Mesendoderm (in vitro differentiated cells): ENCODE data around the gene ASTN2.
A peak's percentile ranks its signal among the peaks of the same experiment; 100 is the strongest.

Experiments used
- DNase-seq: peaks from one replicate; pipeline ENCODE4 v3.0.0; 2013
- H2AK5ac ChIP-seq: 2 replicates; pipeline ENCODE4 v1.6.1; 2013; ENCODE audit warnings: low read length, inconsistent platforms
- H2BK120ac ChIP-seq: 2 replicates; pipeline ENCODE4 v1.6.1; 2013; ENCODE audit warnings: low read depth, mild to moderate bottlenecking, low read length, moderate library complexity, mixed read lengths
- H2BK15ac ChIP-seq: replicated peaks from 2 replicates; pipeline ENCODE4 v1.6.1; 2013; ENCODE audit warnings: low read depth, mild to moderate bottlenecking, moderate library complexity
- H2BK5ac ChIP-seq: 2 replicates; pipeline ENCODE4 v1.6.1; 2013; ENCODE audit warnings: low read length, inconsistent platforms
- H3K18ac ChIP-seq: 2 replicates; pipeline ENCODE4 v1.6.1; 2013; ENCODE audit warnings: mild to moderate bottlenecking, low read length, mixed read lengths
- H3K23ac ChIP-seq: one replicate; pipeline ENCODE4 v1.6.1; 2013; ENCODE audit warnings: low read length
- H3K27ac ChIP-seq: 2 replicates; pipeline ENCODE4 v1.5.1; 2013; ENCODE audit warnings: low read depth, mild to moderate bottlenecking, inconsistent platforms, low read length, moderate library complexity
- H3K27me3 ChIP-seq: 2 replicates; pipeline ENCODE4 v1.6.1; 2013; ENCODE audit warnings: low read length, control low read depth, mild to moderate bottlenecking, inconsistent platforms; ENCODE audit not compliant: insufficient read depth, poor library complexity
- H3K36me3 ChIP-seq: 2 replicates; pipeline ENCODE4 v1.6.1; 2013; ENCODE audit warnings: low read length, inconsistent platforms; ENCODE audit not compliant: control insufficient read depth, insufficient read depth
- H3K4ac ChIP-seq: one replicate; pipeline ENCODE4 v1.6.1; 2013; ENCODE audit warnings: low read depth, mild to moderate bottlenecking, low read length, moderate library complexity
- H3K4me1 ChIP-seq: 2 replicates; pipeline ENCODE4 v1.6.1; 2013; ENCODE audit warnings: low read depth, low read length, inconsistent platforms; ENCODE audit not compliant: control insufficient read depth
- H3K4me2 ChIP-seq: 2 replicates; pipeline ENCODE4 v1.6.1; 2013; ENCODE audit warnings: low read length
- H3K4me3 ChIP-seq: 2 replicates; pipeline ENCODE4 v1.5.1; 2013; ENCODE audit warnings: mild to moderate bottlenecking, low read length
- H3K56ac ChIP-seq: one replicate; pipeline ENCODE4 v1.6.1; 2013; ENCODE audit warnings: low read length
- H3K79me1 ChIP-seq: 2 replicates; pipeline ENCODE4 v1.6.1; 2013; ENCODE audit warnings: low read length, inconsistent platforms
- H3K79me2 ChIP-seq: 2 replicates; pipeline ENCODE4 v1.6.1; 2013; ENCODE audit warnings: mild to moderate bottlenecking, low read length; ENCODE audit not compliant: control insufficient read depth, insufficient read depth
- H3K9ac ChIP-seq: 2 replicates; pipeline ENCODE4 v1.6.1; 2013; ENCODE audit warnings: low read length, inconsistent platforms
- H4K5ac ChIP-seq: one replicate; pipeline ENCODE4 v1.6.1; 2013; ENCODE audit warnings: low read length
- H4K8ac ChIP-seq: one replicate; pipeline ENCODE4 v1.6.1; 2013; ENCODE audit warnings: low read depth, mild to moderate bottlenecking, control low read depth, low read length, moderate library complexity
- WGBS: extraction: QIAGEN DNeasy Blood & Tissue Kit; methylation state at CpG from one replicate; pipeline ENCODE4 v1.1.7; 2013; ENCODE audit warnings: low lambda C conversion rate, missing lambda C conversion rate; ENCODE audit not compliant: insufficient coverage; ENCODE audit errors: extremely low coverage; 5-methylcytosine and 5-hydroxymethylcytosine counted together

The ASTN2 gene

DNA sequence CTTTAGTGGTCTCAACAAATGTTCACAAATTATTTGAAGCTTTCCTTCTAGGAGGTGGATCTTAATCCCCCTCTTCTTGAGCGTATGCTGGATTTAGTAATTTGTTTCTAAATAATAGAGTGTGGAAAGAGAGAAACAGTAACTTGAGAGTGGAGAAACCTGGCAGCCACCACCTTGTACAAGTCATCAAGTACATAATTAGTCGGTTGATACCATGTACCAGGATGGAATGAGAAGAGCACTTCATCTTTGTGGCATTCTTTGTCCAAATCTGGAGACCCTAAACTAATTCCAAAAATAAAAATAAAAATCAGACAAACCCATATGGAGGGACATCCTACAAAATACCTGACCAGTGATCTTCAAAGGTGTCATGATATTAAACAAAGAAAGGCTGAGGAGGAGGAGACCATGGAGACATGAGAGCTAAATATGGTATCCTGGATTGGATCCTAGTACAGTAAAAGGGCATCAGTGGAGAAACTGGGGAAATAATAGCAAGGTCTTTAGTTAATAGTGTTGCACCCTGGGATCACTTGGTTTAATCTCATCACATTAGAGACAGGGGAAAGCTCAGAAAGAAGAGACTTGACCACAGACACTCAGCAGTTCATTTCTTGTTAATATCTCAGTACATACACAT is 147.9 kb downstream of the ASTN2 start:
- H3K4me3 ChIP-seq: no peak overlapping the region
- no peak for DNase-seq

GRCh38 chr9:117265253-117265652 is 149.6 kb downstream of the ASTN2 start:
- H3K4me2 ChIP-seq: no peak overlapping the region
- WGBS: no CpG with 5 or more reads among the region's 4 CpGs

More for the DNA sequence above, 147.9 kb downstream of the ASTN2 start:
- H2BK120ac ChIP-seq: no peak overlapping the region
- H3K27me3 ChIP-seq: peaks cover 3% of the 10 kb centered on the region
- no peak overlapping the region for H4K5ac ChIP-seq
- no peak overlapping the region for H2BK15ac ChIP-seq
- H3K79me2 ChIP-seq: no peaks in the 10 kb centered on the region
- no peak overlapping the region for H3K9ac ChIP-seq
- no peak overlapping the region for H3K18ac ChIP-seq
- no peaks in the 10 kb centered on the region for H3K4me1 ChIP-seq
- no CpG with 5 or more reads among the region's 2 CpGs for WGBS
- H3K4me2 ChIP-seq: no peak overlapping the region
- no peaks in the 10 kb centered on the region for H3K36me3 ChIP-seq
- no peak overlapping the region for H3K27ac ChIP-seq
- no peak overlapping the region for H3K4ac ChIP-seq
- no peak overlapping the region for H2BK5ac ChIP-seq
- no peak overlapping the region for H3K56ac ChIP-seq
- H3K23ac ChIP-seq: no peak overlapping the region
- H2AK5ac ChIP-seq: no peak overlapping the region
- H3K79me1 ChIP-seq: no peaks in the 10 kb centered on the region
- H4K8ac ChIP-seq: no peak overlapping the region

DNA sequence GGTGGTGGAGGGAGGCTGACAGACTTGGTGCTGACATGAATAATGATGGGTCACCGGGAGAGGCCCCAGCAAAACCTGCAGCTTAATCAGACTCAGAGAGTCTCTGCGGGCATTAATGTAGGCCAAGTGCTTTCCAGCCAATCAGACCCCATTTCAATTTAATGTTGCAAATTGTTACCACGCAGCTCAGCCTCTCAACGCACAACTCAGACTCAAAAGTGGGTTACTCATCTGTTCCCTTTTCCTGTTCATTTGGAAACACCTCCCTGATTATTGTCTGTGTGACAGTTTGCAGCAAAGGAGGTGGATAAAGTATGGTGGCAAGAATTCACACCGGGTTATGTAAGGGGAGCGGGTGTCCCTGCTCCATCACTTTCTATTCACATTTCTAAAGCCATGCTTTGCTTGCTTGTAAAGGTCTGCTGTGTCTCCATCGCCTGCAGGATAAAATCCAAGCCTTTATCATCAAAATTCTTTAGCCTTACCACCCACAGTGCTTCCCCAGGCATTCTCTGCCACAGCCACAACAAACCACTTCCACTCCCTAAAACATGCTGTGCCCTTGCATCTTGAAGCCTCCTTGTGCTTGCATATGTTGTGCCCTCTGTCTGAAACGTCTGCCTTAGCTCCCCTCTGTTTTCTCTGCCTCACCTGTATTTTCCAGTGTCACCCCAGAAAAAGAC is 156.5 kb downstream of the ASTN2 start:
- Histone ChIP-seq H4K5ac (no peak overlapping the region), H4K8ac (no peak overlapping the region), H2BK15ac (no peak overlapping the region), H3K18ac (no peak overlapping the region), H3K23ac (no peak overlapping the region), H3K4ac (no peak overlapping the region), H3K4me1 (peaks cover 1% of the 10 kb centered on the region), H3K27ac (no peak overlapping the region), H3K4me3 (no peak overlapping the region), H3K79me2 (no peaks in the 10 kb centered on the region), H2BK5ac (no peak overlapping the region), H3K79me1 (no peaks in the 10 kb centered on the region), H3K4me2 (no peak overlapping the region), H3K36me3 (no peaks in the 10 kb centered on the region), H3K27me3 (no peaks in the 10 kb centered on the region), H2BK120ac (no peak overlapping the region), H3K56ac (no peak overlapping the region), H2AK5ac (no peak overlapping the region), H3K9ac (no peak overlapping the region)
- peak; percentile 34 for DNase-seq
- no CpG with 5 or more reads among the region's 8 CpGs for WGBS

More at GRCh38 chr9:117265253-117265652, 149.6 kb downstream of the ASTN2 start:
- H3K18ac ChIP-seq: no peak overlapping the region
- H2BK15ac ChIP-seq: no peak overlapping the region
- H3K56ac ChIP-seq: no peak overlapping the region
- no peaks in the 10 kb centered on the region for H3K79me1 ChIP-seq
- no peaks in the 10 kb centered on the region for H3K4me1 ChIP-seq
- H2BK5ac ChIP-seq: no peak overlapping the region
- DNase-seq: no peak
- H3K9ac ChIP-seq: no peak overlapping the region
- no peaks in the 10 kb centered on the region for H3K36me3 ChIP-seq
- no peak overlapping the region for H2AK5ac ChIP-seq
- no peak overlapping the region for H3K23ac ChIP-seq
- H3K4me3 ChIP-seq: no peak overlapping the region
- H2BK120ac ChIP-seq: no peak overlapping the region
- H4K5ac ChIP-seq: no peak overlapping the region
- H3K79me2 ChIP-seq: no peaks in the 10 kb centered on the region
- H4K8ac ChIP-seq: no peak overlapping the region
- no peak overlapping the region for H3K4ac ChIP-seq
- peaks cover 3% of the 10 kb centered on the region for H3K27me3 ChIP-seq
- no peak overlapping the region for H3K27ac ChIP-seq

GRCh38 chr9:117253261-117253660 is 161.6 kb downstream of the ASTN2 start:
- H2AK5ac ChIP-seq: no peak overlapping the region
- no CpG with 5 or more reads among the region's 2 CpGs for whole genome bisulfite sequencing
- peak; percentile 33 for DNase-seq
- no peaks in the 10 kb centered on the region for H3K79me1 ChIP-seq
- H4K8ac ChIP-seq: no peak overlapping the region
- H3K56ac ChIP-seq: no peak overlapping the region
- H2BK15ac ChIP-seq: no peak overlapping the region
- H3K27me3 ChIP-seq: no peaks in the 10 kb centered on the region
- H3K27ac ChIP-seq: no peak overlapping the region
- no peaks in the 10 kb centered on the region for H3K36me3 ChIP-seq
- H3K4me3 ChIP-seq: no peak overlapping the region
- H4K5ac ChIP-seq: no peak overlapping the region
- no peak overlapping the region for H2BK5ac ChIP-seq
- no peak overlapping the region for H3K18ac ChIP-seq
- no peak overlapping the region for H3K9ac ChIP-seq
- H2BK120ac ChIP-seq: no peak overlapping the region
- no peaks in the 10 kb centered on the region for H3K79me2 ChIP-seq
- no peaks in the 10 kb centered on the region for H3K4me1 ChIP-seq
- H3K23ac ChIP-seq: no peak overlapping the region
- H3K4ac ChIP-seq: no peak overlapping the region
- H3K4me2 ChIP-seq: no peak overlapping the region

GRCh38 chr9:117250610-117251215 is 164.1 kb downstream of the ASTN2 start:
- Histone ChIP-seq H2BK120ac (no peak overlapping the region), H3K4me1 (no peaks in the 10 kb centered on the region), H3K4me3 (no peak overlapping the region), H3K56ac (no peak overlapping the region), H3K4ac (no peak overlapping the region), H3K36me3 (no peaks in the 10 kb centered on the region), H3K9ac (no peak overlapping the region), H3K27me3 (no peaks in the 10 kb centered on the region), H4K8ac (no peak overlapping the region), H3K23ac (no peak overlapping the region), H3K79me2 (no peaks in the 10 kb centered on the region), H3K79me1 (no peaks in the 10 kb centered on the region), H3K4me2 (no peak overlapping the region), H2BK15ac (no peak overlapping the region), H2AK5ac (no peak overlapping the region), H3K27ac (no peak overlapping the region), H4K5ac (no peak overlapping the region), H3K18ac (no peak overlapping the region), H2BK5ac (no peak overlapping the region)
- WGBS: no CpG with 5 or more reads among the region's 3 CpGs
- DNase-seq: no peak
